Airway epithelial cell (primary cell): ENCODE measurements around the gene SSX1. TPM values are rescaled to one million over a fixed set of nuclear protein-coding genes. Genes with fewer than 3 reads are reported as not detected.

Experiments
- total RNA-seq: library from RNA; depleted of rRNA; stranded (reverse); fragments of >200 nt; gene quantifications from 2 replicates; pipeline ENCODE4 v1.2.3, GENCODE V29; 2015

The SSX1 gene
- not detected in 2 replicates for total RNA-seq

GRCh38 chrX:48255062-48255796, at the start of gene SSX1:
Gene SSX1 (plus strand): TSS chrX:48255392. CDS start chrX:48257242, 1,850 bp downstream.

Other genes starting within 250 kb of the SSX1 start
- not detected in 2 replicates for gene SPACA5, start 248.4 kb upstream of the SSX1 start, total RNA-seq
- gene ZNF630, start 183.8 kb upstream of the SSX1 start, total RNA-seq: 0.37 and 1.6 TPM in 2 replicates
- not detected in 2 replicates for gene SPACA5B, start 124.8 kb upstream of the SSX1 start, total RNA-seq
- gene SSX5, start 58.6 kb upstream of the SSX1 start, total RNA-seq: not detected in 2 replicates
- not detected in 2 replicates for gene SSX3, start 101.3 kb downstream of the SSX1 start, total RNA-seq
- gene SSX4, start 128.1 kb downstream of the SSX1 start, total RNA-seq: not detected in 2 replicates
- not detected in 2 replicates for gene SSX4B, start 156.6 kb downstream of the SSX1 start, total RNA-seq
- 57.7 and 92.3 TPM in 2 replicates for gene SLC38A5, start 214.9 kb downstream of the SSX1 start, total RNA-seq
- gene FTSJ1, start 220.8 kb downstream of the SSX1 start, total RNA-seq: 65.0 and 106 TPM in 2 replicates